IPS-11a (cell line): ENCODE results near the gene NISCH.

Experiments
- H3K4me3 ChIP-seq: one replicate; pipeline ENCODE4 v1.5.1; 2013; ENCODE audit warnings: low read depth, low read length, control low read depth

NISCH gene

GRCh38 chr3:52455283-52456168 is at the start of gene NISCH:
Gene NISCH (plus strand): TSS chr3:52455604. CDS start chr3:52455642, 38 bp downstream.
- H3K4me3 ChIP-seq, result peak within 1 kb of the TSS; percentile 70

GRCh38 chr3:52406231-52406661 is 49.2 kb upstream of the NISCH start:
- H3K4me3 ChIP-seq, result no peak overlapping the region

- no peak overlapping the region for H3K4me3 ChIP-seq
Measured at GRCh38 chr3:52406791-52407510, 48.5 kb upstream of the NISCH start.

GRCh38 chr3:52407779-52408178 is 47.6 kb upstream of the NISCH start:
- no peak overlapping the region for H3K4me3 ChIP-seq

GRCh38 chr3:52408466-52408865 is 46.9 kb upstream of the NISCH start:
- no peak overlapping the region for H3K4me3 ChIP-seq

GRCh38 chr3:52415800-52416199 is 39.6 kb upstream of the NISCH start:
- no peak overlapping the region for H3K4me3 ChIP-seq

GRCh38 chr3:52420388-52420787 is 35.0 kb upstream of the NISCH start:
- no peak overlapping the region for H3K4me3 ChIP-seq

GRCh38 chr3:52422669-52423068 is 32.7 kb upstream of the NISCH start:
- H3K4me3 ChIP-seq, result no peak overlapping the region

- H3K4me3 ChIP-seq, result no peak overlapping the region
Measured at GRCh38 chr3:52423173-52423572, 32.2 kb upstream of the NISCH start.

- H3K4me3 ChIP-seq, result no peak overlapping the region
Measured at GRCh38 chr3:52428151-52429005, 27.0 kb upstream of the NISCH start.

- H3K4me3 ChIP-seq, result no peak overlapping the region
Measured at GRCh38 chr3:52429031-52429430, 26.4 kb upstream of the NISCH start.

GRCh38 chr3:52429779-52430415 is 25.5 kb upstream of the NISCH start:
- H3K4me3 ChIP-seq, result no peak overlapping the region

- H3K4me3 ChIP-seq, result no peak overlapping the region
Measured at GRCh38 chr3:52430416-52430810, 25.0 kb upstream of the NISCH start.

GRCh38 chr3:52431459-52432223 is 23.8 kb upstream of the NISCH start:
- H3K4me3 ChIP-seq, result no peak overlapping the region

- no peak overlapping the region for H3K4me3 ChIP-seq
Measured at GRCh38 chr3:52432225-52432624, 23.2 kb upstream of the NISCH start.

GRCh38 chr3:52432691-52433141 is 22.7 kb upstream of the NISCH start:
- H3K4me3 ChIP-seq, result no peak overlapping the region

GRCh38 chr3:52433328-52433995 is 21.9 kb upstream of the NISCH start:
- H3K4me3 ChIP-seq, result no peak overlapping the region

- H3K4me3 ChIP-seq, result no peak overlapping the region
Measured at GRCh38 chr3:52433996-52434479, 21.4 kb upstream of the NISCH start.

GRCh38 chr3:52434491-52435115 is 20.8 kb upstream of the NISCH start:
- no peak overlapping the region for H3K4me3 ChIP-seq
